ENCODE measurements around the gene BBOX1. TPM values are rescaled to one million over a fixed set of nuclear protein-coding genes. Genes with fewer than 3 reads are reported as not detected.

The BBOX1 gene
- total and polyA plus RNA-seq, 2 of the 8 experiments (the other 6 are each of a cell fraction or from before 2014, with no cell fraction given), result not detected

- Histone ChIP-seq H3K9me3 (ENCODE audit: insufficient read depth in 2 of 2, low read depth in 1 of 2, low read length in 1 of 2) (no peaks in the 10 kb centered on the region), H2BK120ac (replicated peaks; ENCODE audit: low read depth, low read length) (no peak overlapping the region), H3K9ac (replicated peaks in 1 of 4; ENCODE audit: extremely low read depth in 1 of 4, low read depth in 3 of 4, low read length in 3 of 4) (no peak overlapping the region), H2AK5ac (ENCODE audit: low read depth, low read length) (no peak overlapping the region), H3K27ac (ENCODE audit: low read depth, low read length) (no peak overlapping the region), H3K4me3 (ENCODE audit: extremely low read depth in 1 of 4, insufficient read depth in 2 of 4, low read depth in 3 of 4, low read length in 4 of 4) (no peak overlapping the region), H4K8ac (ENCODE audit: extremely low read depth, insufficient read depth, low read length) (0 out of 2 replicates have a peak overlapping the region, but pooled peaks have one; percentile 25), H3K14ac (ENCODE audit: insufficient read length) (no peak overlapping the region), H3K56ac (replicated peaks; ENCODE audit: insufficient read length, low read depth, low read length) (no peak overlapping the region), H4K5ac (ENCODE audit: insufficient read length, low read depth, low read length) (no peak overlapping the region), H3K4ac (replicated peaks; ENCODE audit: insufficient read length, low read depth, low read length) (no peak overlapping the region), H3K4me1 (replicated peaks in 1 of 4; ENCODE audit: control insufficient read depth in 3 of 4, insufficient read depth in 4 of 4, low read length in 3 of 4) (peaks cover 0 to 7% (median 0%) of the 10 kb centered on the region in 4 experiments; a peak in 2 of 7 replicates), H2BK12ac (ENCODE audit: low read depth, low read length) (no peak overlapping the region), H2BK20ac (ENCODE audit: low read length) (no peak overlapping the region), H2BK5ac (ENCODE audit: low read depth, low read length) (no peak overlapping the region), H3K79me2 (ENCODE audit: control insufficient read depth in 1 of 2, insufficient read depth in 2 of 2, low read length in 2 of 2) (no peaks in the 10 kb centered on the region), H4K91ac (replicated peaks; ENCODE audit: insufficient read length, low read length) (no peak overlapping the region), H4K20me1 (replicated peaks in 1 of 2; ENCODE audit: control insufficient read depth in 1 of 2, insufficient read depth in 2 of 2, low read length in 2 of 2) (no peaks in the 10 kb centered on the region), H3K23ac (ENCODE audit: insufficient read length) (no peak overlapping the region), H2BK15ac (ENCODE audit: low read length) (no peak overlapping the region), H3K23me2 (ENCODE audit: low read depth, low read length) (no peaks in the 10 kb centered on the region; the same call in 1 of the 2 replicates), H3K4me2 (ENCODE audit: insufficient read depth in 1 of 2, low read depth in 2 of 2, low read length in 2 of 2) (no peak overlapping the region), H3K79me1 (ENCODE audit: low read depth, low read length) (no peaks in the 10 kb centered on the region), H2AFZ (ENCODE audit: low read length) (no peak overlapping the region), H3K18ac (ENCODE audit: extremely low read depth, low read length) (no peak overlapping the region), H3K36me3 (ENCODE audit: control insufficient read depth in 2 of 4, insufficient read depth in 4 of 4, low read length in 3 of 4) (no peaks in the 10 kb centered on the region), H3K27me3 (replicated peaks in 1 of 4; ENCODE audit: control insufficient read depth in 3 of 4, extremely low read depth in 1 of 4, insufficient read depth in 3 of 4, low read length in 3 of 4) (no peaks in the 10 kb centered on the region)
- ChIA-PET CTCF (ENCODE audit: partially characterized antibody) (interaction anchor here (1.0 to 1.8 kb wide), 4 partner anchors 8 to 83 kb away, joined by 3 to 4 read pairs (median 4); no protein-coding TSS in a partner anchor), POLR2A (ENCODE audit: partially characterized antibody) (no interaction called here)
- DNase-seq (ENCODE audit: low read depth in 1 of 2, low spot score in 2 of 2), result no peak
- 94% methylated on average over 2 of the region's 2 CpGs; no CpG with 5 or more reads in 1 of the 2 experiments for WGBS, 2 experiments (ENCODE audit: extremely low coverage in 1 of 2, insufficient coverage in 1 of 2, insufficient read length in 1 of 2, insufficient replicate concordance in 2 of 2, low coverage in 1 of 2, low lambda C conversion rate in 2 of 2, missing lambda C conversion rate in 1 of 2)
- no peak for FAIRE-seq
- TF ChIP-seq USF2 (IDR thresholded peaks at IDR 0.05; ENCODE audit: low read length) (no peak), TAF1 (IDR thresholded peaks at IDR 0.05; ENCODE audit: low read depth, low read length) (no peak), RBBP5 (IDR thresholded peaks at IDR 0.05; ENCODE audit: borderline replicate concordance, low read depth, low read length) (no peak)
Measured at GRCh38 chr11:27076121-27076589, 35.5 kb downstream of the BBOX1 start.

All from H1 (cell line).